ENCODE results near the gene PPFIBP2.

The PPFIBP2 gene

GRCh38 chr11:7532405-7533145, 18.8 kb downstream of the PPFIBP2 start:
- no peak for TF ChIP-seq ESRRG (CRISPR knock-in tag; IDR thresholded peaks at IDR 0.05)
- no peak for TF ChIP-seq OSR1 (CRISPR knock-in tag; IDR thresholded peaks at IDR 0.05)
- no peak for TF ChIP-seq SNAI2 (CRISPR knock-in tag; IDR thresholded peaks at IDR 0.05)
- TF ChIP-seq PATZ1 (CRISPR knock-in tag; IDR thresholded peaks at IDR 0.05; ENCODE audit: borderline replicate concordance): no peak
- no peak for TF ChIP-seq TSHZ2 (CRISPR knock-in tag; IDR thresholded peaks at IDR 0.05)
- TF ChIP-seq GLIS3 (CRISPR knock-in tag; IDR thresholded peaks at IDR 0.05): no peak
- TF ChIP-seq ZC3H10 (CRISPR knock-in tag; IDR thresholded peaks at IDR 0.05): no peak
- no peak for TF ChIP-seq ZNF565 (CRISPR knock-in tag; conservative IDR thresholded peaks at IDR 0.05; ENCODE audit: low read depth)
- ATAC-seq: no peak

DNA sequence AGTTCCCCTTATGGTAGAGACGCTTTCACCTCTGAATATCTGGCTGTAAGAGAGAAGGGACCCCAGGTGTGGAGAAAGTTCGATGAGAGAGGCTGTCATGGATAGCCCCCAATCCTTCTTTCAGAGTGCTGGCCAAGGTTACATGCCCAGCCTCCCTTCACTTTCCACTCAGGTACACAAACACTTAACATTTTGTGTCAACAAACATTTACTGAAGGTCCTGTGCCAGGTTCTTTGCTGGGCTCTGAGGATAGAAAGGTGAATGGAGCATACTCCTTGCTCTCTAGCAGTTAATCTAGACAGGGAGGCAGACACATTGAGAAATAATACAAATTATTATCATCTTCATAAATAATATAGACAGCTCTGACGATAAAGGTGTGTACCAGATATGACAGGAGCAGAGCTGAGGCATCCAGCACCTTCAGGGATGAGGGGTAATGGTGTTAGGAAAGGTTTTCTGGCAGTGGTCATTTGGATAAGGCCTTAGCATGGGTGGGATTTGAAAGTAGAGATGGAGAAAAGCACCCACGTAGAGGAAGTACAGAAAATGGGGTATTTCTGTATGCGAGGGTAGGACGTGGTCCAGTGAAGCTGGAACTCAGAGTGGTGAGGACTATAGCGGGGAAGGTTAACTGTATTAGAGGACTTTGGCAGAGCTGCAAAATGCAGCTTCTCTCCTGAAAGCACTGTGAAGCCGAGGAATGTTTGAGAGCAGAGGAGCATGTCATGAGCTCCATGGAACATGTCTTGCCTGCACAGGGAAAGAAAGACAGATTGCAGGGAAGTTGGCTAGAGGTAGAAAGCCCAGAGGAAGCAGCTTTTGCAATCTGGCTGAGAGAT, 19.6 kb downstream of the PPFIBP2 start:
- ATAC-seq: no peak
- TF ChIP-seq ZC3H10 (CRISPR knock-in tag; IDR thresholded peaks at IDR 0.05): no peak
- TF ChIP-seq ARNTL (CRISPR knock-in tag; IDR thresholded peaks at IDR 0.05; ENCODE audit: borderline replicate concordance, low read depth): no peak
- no peak for TF ChIP-seq POU6F1 (CRISPR knock-in tag; IDR thresholded peaks at IDR 0.05; ENCODE audit: borderline replicate concordance, low read depth)

DNA sequence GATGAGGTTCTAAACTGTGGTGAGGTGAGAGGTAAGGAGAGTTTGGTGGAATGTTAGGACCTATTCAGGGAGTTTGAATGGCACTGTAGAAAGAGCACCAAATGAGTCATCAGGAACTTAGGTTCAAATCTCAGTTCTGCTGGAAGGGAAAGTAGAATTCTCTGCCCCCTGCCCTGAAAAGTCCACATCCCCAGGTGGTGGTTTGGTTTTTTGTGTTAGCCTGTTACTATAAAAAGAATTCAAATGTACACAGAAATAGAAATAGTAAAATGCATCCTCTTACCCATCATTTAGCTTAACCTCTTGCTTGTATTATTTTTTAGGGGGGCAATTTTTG, 20.2 kb downstream of the PPFIBP2 start:
- ATAC-seq: no peak
- no peak for TF ChIP-seq PATZ1 (CRISPR knock-in tag; IDR thresholded peaks at IDR 0.05; ENCODE audit: borderline replicate concordance)
- TF ChIP-seq RARB (CRISPR knock-in tag; IDR thresholded peaks at IDR 0.05): no peak

DNA sequence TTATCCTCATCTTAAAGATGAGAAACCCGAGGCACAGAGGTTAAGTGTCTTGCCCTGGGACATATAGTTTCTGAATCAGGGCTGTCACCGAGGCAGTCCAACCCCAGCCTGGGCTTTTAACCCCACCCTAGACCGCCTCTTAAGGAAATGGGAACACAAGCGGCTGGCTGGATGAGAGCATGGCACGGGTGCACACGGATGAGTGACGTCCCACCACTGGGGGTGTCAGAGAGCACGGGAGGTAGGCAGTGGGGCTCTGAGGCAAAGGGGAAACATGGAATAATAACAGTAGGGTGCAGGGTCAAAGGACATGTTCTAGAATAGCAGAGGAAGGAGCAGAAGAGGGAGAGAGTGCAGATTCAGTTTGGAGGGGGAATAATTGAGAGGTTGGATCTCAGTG, 22.3 kb downstream of the PPFIBP2 start:
- TF ChIP-seq ZNF70 (CRISPR knock-in tag; IDR thresholded peaks at IDR 0.05): no peak
- TF ChIP-seq OSR1 (CRISPR knock-in tag; IDR thresholded peaks at IDR 0.05): no peak
- ATAC-seq: peak; percentile 25; the same call in 1 of the 3 replicates

GRCh38 chr11:7537265-7537664, 23.5 kb downstream of the PPFIBP2 start:
- no peak for ATAC-seq

DNA sequence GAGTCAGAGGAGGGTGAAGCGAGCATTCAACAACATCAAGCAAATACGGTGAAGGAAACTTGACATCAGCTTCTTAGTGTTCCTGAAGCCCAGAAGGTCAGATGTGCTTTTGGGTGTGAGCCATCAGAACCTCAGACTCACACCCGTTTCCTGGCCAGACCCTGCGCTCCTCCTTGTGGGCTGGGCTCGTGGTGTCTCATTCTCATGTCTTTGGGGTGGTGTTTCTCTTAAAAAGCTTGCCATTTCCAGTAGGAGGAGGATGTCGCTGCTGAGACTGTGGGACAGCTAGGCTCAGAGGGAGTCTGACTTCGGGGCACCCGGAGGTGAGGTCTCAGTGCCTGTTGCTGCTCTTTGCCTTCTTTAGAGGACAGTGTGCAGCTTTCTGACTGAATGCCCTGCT, 24.2 kb downstream of the PPFIBP2 start:
- no peak for ATAC-seq
- no peak for TF ChIP-seq TCF4 (CRISPR knock-in tag; IDR thresholded peaks at IDR 0.05; ENCODE audit: borderline replicate concordance)
- TF ChIP-seq ZFP3 (CRISPR knock-in tag; IDR thresholded peaks at IDR 0.05): no peak
- TF ChIP-seq ISL1 (CRISPR knock-in tag; IDR thresholded peaks at IDR 0.05): no peak
- TF ChIP-seq ARNTL (CRISPR knock-in tag; IDR thresholded peaks at IDR 0.05; ENCODE audit: borderline replicate concordance, low read depth): no peak
- no peak for TF ChIP-seq TOX (CRISPR knock-in tag; IDR thresholded peaks at IDR 0.05; ENCODE audit: borderline replicate concordance)
- TF ChIP-seq ESRRG (CRISPR knock-in tag; IDR thresholded peaks at IDR 0.05): no peak
- TF ChIP-seq PATZ1 (CRISPR knock-in tag; IDR thresholded peaks at IDR 0.05; ENCODE audit: borderline replicate concordance): no peak
- TF ChIP-seq POU6F1 (CRISPR knock-in tag; IDR thresholded peaks at IDR 0.05; ENCODE audit: borderline replicate concordance, low read depth): no peak
- TF ChIP-seq ZNF565 (CRISPR knock-in tag; conservative IDR thresholded peaks at IDR 0.05; ENCODE audit: low read depth): no peak
- TF ChIP-seq ZC3H10 (CRISPR knock-in tag; IDR thresholded peaks at IDR 0.05): no peak
- TF ChIP-seq PPARA (CRISPR knock-in tag; IDR thresholded peaks at IDR 0.05; ENCODE audit: borderline replicate concordance): no peak
- TF ChIP-seq OSR1 (CRISPR knock-in tag; IDR thresholded peaks at IDR 0.05): no peak
- TF ChIP-seq ZNF8 (CRISPR knock-in tag; IDR thresholded peaks at IDR 0.05): no peak

More at GRCh38 chr11:7537265-7537664, 23.5 kb downstream of the PPFIBP2 start:
- TF ChIP-seq ISL1 (CRISPR knock-in tag; IDR thresholded peaks at IDR 0.05): no peak

Measured in SK-N-SH treated with all-trans-retinoic acid at 6 μM for 48 hours (cell line).